ENCODE data around the gene SPRYD3. TPM values are rescaled to one million over a fixed set of nuclear protein-coding genes. Genes with fewer than 3 reads are reported as not detected.

SPRYD3 gene, protein sequence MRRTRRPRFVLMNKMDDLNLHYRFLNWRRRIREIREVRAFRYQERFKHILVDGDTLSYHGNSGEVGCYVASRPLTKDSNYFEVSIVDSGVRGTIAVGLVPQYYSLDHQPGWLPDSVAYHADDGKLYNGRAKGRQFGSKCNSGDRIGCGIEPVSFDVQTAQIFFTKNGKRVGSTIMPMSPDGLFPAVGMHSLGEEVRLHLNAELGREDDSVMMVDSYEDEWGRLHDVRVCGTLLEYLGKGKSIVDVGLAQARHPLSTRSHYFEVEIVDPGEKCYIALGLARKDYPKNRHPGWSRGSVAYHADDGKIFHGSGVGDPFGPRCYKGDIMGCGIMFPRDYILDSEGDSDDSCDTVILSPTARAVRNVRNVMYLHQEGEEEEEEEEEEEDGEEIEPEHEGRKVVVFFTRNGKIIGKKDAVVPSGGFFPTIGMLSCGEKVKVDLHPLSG
- 10 to 100 TPM; 32.8 to 35.4 TPM for total RNA-seq

DNA sequence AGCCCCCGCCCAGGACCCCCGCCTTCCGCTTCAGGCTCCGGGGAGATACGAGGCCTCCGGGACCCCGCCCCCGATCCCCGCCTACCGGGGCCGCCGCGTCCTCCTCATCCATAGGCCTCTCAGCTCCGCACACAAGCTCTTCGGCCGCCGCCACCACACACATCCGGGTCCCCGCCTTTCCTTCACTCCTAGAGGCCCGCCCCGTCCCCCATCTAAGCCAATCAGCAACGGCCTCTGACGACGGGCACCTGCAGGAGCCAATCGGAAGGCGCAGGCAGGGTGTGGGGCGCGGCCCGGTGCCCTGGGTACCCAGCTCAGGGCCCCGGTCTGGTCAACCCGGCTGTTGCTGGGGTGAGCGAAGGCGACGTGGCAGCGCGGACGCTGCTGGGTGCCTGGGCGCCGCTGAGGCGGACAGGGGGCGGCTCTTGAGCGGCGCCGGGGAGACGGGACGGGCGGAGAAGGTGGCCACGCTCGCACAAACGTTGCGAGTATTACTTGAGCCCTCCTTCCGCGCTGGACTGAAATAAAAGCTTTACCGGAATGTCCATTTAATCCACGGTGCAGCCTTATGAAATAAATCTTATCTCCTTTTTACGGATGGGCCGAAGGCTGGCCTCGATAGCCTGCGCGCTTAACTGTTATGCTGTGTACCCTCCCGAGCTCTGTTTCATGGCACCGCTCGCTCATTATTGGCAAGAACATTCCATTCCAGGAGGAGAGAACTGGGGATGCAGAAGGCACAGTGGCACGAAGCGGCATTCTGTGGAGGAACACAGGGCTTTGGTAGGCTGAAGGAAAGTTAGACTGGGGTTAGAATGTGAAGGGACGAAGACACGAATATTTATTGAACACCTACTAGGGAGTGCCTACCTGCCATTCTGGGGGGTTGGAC lies at the start of gene SPRYD3:
TSS of gene SPRYD3 (minus strand) at position 165 of the 892 bp plus-strand sequence. CDS start at position 108, 57 bp downstream.
- POLR2A ChIA-PET: interaction anchor here (0.5 to 2.7 kb wide), 14 partner anchors 11 to 1160 kb away, joined by 3 to 16 read pairs (median 4); partner anchors contain the start of genes AAAS, CSAD, EIF4B and SOAT2

DNA sequence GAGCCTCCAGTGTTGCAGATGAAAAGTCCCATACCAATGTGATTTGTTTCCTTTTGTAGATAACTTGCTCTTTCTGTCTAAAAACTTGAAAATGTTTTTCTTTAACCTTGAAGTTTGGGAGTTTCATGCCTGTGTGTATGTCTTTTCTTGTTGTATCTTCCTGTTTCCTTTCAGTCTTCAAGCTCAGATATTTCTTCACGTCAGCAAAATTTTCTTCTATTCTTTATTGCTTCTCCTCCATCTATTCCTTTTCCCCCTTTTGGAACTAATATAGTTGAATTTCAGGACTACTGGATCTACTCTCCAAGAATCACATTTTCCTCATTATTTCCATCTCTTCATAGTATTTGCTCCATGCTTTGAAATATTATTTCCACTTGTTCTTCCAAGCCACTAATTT lies 48.0 kb upstream of the SPRYD3 start:
- Mint-ChIP-seq H3K4me3 (no peak overlapping the region), H3K4me1 (ENCODE audit: low read depth) (no peaks in the 10 kb centered on the region), H3K36me3 (no peaks in the 10 kb centered on the region), H3K27ac (no peak overlapping the region), H3K27me3 (no peaks in the 10 kb centered on the region), H3K9me3 (no peaks in the 10 kb centered on the region)
- intact Hi-C loops (cut with micrococcal nuclease): no loop called here
- ChIA-PET CTCF (no interaction called here), POLR2A (no interaction called here)
- no peak for DNase-seq

More for the DNA sequence above, at the start of gene SPRYD3:
- Mint-ChIP-seq H3K27me3 (no peaks in the 10 kb centered on the region), H3K27ac (peak within 1 kb of the TSS; percentile 81), H3K36me3 (peaks cover 14% of the 10 kb centered on the region), H3K4me1 (ENCODE audit: low read depth) (peaks cover 32% of the 10 kb centered on the region), H3K9me3 (no peaks in the 10 kb centered on the region), H3K4me3 (peak within 1 kb of the TSS; percentile 85)
- CTCF ChIA-PET: interaction anchor here (1.0 to 10.2 kb wide), 12 partner anchors 11 to 266 kb away, joined by 3 to 122 read pairs (median 6); partner anchors contain the start of genes AAAS, IGFBP6 and SOAT2
- peak; percentile 98 for DNase-seq
- intact Hi-C loops (cut with micrococcal nuclease): loop anchor here (1.0 to 5.0 kb wide), 2 partner anchors 20 to 123 kb away; no protein-coding TSS in a partner anchor

DNA sequence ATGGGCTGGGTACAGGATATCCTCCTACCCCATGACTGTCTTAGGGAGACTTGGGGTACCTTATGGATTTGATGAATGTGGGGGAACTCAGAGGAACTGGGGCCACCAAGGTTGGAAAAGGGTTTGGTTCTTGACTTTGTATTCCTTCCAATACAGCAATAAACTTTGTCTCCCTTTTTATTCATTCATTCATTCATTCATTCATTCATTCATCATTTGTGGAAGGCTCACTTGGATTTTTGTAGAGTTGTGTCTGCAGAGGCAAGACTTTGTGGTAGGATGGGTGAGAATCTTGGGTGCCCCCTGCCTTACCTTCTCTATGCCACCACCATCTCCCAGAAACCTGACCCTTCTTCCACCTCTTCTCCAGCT lies 45.1 kb upstream of the SPRYD3 start:
- Mint-ChIP-seq H3K4me3 (no peak overlapping the region), H3K36me3 (no peaks in the 10 kb centered on the region), H3K9me3 (no peaks in the 10 kb centered on the region), H3K27me3 (no peaks in the 10 kb centered on the region), H3K27ac (no peak overlapping the region), H3K4me1 (ENCODE audit: low read depth) (no peaks in the 10 kb centered on the region)
- intact Hi-C loops (cut with micrococcal nuclease): no loop called here
- ChIA-PET CTCF (no interaction called here), POLR2A (no interaction called here)
- no peak for DNase-seq

DNA sequence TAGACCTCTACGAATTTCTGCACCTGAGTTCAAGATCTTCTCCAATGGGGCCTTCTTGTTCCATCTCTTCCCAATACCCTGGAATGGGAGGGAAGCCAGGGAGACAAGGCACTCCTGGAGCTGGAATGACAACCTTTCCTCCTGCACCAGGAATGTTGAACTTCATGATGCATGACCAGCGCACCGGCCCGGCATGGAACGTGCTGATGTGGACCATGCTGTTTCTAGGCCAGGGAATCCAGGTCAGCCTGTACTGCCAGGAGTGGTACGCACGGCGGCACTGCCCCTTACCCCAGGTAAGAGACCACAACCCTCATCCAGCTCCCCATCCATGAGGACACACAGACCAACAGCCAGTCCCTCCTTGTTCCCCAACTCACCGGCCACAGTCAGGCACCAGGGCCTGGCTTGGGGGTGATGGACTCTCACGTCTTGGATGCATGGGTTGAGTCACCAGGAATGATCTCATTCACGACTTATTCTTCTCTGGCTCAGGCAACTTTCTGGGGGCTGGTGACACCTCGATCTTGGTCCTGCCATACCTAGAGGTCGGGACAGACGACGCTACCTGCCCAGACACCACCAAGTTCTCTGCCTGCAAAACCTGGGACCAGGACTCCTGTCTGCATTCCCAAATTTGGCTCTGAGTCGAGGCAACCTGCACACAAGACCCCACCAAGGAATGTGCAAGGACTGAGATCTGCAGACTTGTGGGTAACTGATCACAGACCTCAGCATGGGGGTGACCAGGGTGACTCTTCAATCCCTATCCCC lies 44.6 kb upstream of the SPRYD3 start:
- no peak for DNase-seq
- Mint-ChIP-seq H3K27me3 (no peaks in the 10 kb centered on the region), H3K4me3 (no peak overlapping the region), H3K27ac (no peak overlapping the region), H3K9me3 (no peaks in the 10 kb centered on the region), H3K4me1 (ENCODE audit: low read depth) (no peaks in the 10 kb centered on the region), H3K36me3 (no peaks in the 10 kb centered on the region)
- ChIA-PET CTCF (no interaction called here), POLR2A (no interaction called here)
- intact Hi-C loops (cut with micrococcal nuclease): no loop called here

DNA sequence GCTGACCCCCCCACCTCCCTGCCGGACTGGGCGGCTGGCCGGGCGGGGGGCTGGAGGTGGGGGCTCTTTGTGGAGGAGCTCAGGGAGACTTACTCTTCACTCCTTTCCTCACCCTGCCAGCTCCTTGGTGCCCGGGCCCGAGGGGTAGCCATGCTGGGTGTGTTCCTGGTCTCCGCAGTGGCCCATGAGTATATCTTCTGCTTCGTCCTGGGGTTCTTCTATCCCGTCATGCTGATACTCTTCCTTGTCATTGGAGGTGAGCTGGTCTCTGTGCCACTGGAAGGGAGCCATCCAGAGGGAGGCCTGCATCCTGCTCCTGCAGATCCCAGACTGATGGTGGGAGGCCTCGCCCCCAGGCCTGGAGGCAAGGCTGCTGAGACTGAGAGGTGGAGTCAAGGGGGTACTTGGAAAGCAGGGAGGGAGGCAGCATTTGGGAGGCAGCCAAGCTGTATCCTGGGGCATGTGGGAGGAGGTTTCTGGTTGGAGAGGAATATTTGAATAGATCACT lies 43.8 kb upstream of the SPRYD3 start:
- intact Hi-C loops (cut with micrococcal nuclease): no loop called here
- ChIA-PET CTCF (no interaction called here), POLR2A (no interaction called here)
- Mint-ChIP-seq H3K4me3 (no peak overlapping the region), H3K27me3 (no peaks in the 10 kb centered on the region), H3K27ac (no peak overlapping the region), H3K9me3 (no peaks in the 10 kb centered on the region), H3K36me3 (no peaks in the 10 kb centered on the region), H3K4me1 (ENCODE audit: low read depth) (no peaks in the 10 kb centered on the region)
- DNase-seq: no peak

DNA sequence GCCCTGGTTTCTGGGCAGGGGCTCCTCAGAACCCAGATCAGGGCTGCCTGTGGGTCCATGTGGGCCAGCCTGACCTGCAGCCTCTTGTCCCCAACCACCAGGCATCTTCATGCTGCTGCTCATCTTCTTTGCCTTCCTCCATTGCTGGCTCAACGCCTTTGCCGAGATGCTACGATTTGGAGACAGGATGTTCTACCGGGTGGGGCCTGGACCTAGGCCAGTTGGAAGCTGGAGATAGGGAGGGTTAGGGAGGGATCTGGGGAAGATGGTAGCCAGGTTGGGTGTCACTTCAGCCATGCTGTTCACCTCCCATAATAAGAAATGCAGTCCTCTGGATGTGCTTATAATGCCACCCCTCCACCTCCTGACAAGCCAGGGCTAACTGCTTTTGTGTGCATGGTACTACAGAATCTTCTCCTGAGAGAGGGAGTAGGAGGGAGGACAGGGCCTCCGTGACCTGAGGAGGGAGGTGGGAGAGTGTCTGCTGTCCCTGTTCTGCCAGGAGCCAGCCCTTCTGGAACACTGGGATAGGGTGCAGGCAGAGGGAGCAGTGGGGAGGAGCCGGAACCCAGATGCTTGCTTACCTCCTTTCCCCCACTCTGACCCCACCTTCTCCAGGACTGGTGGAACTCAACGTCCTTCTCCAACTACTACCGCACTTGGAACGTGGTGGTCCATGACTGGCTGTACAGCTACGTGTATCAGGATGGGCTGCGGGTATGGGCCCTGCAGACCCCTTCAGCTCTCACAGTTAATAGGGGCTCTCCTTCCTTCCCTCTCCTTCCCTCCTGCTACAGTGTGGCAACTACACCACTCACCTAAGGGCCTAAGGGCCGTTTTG lies 41.7 kb upstream of the SPRYD3 start:
- H3K4me3 Mint-ChIP-seq: no peak overlapping the region
- no peaks in the 10 kb centered on the region for H3K4me1 Mint-ChIP-seq (ENCODE audit: low read depth)
- ChIA-PET POLR2A (no interaction called here), CTCF (no interaction called here)
- DNase-seq: no peak
- H3K27ac Mint-ChIP-seq: no peak overlapping the region
- no peaks in the 10 kb centered on the region for H3K36me3 Mint-ChIP-seq
- no peaks in the 10 kb centered on the region for H3K9me3 Mint-ChIP-seq
- no peaks in the 10 kb centered on the region for H3K27me3 Mint-ChIP-seq
- intact Hi-C loops (cut with micrococcal nuclease): no loop called here

DNA sequence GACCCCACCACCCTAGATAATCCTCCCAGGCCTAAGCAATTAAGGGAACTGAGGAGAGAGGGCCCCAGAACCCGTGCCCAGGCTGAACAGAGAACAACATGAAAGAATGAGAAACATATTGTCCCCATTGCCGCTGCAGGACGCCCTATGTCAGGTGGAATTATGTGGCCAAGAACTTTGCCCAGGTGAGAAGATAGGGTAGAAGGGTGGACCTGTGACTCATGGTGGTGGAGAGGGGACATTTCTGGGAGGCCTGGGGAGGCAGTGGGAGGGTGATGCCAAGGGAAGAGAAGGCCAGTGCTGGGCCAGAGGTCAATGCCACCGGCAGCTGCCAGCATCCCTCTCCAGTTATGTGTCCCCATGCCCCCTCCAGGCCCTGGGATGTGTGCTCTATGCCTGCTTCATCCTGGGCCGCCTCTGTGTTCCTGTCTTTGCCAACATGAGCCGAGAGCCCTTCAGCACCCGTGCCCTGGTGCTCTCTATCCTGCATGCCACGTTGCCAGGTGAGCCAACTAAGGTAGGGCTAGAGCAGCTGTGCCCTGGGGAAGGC lies 39.6 kb upstream of the SPRYD3 start:
- Mint-ChIP-seq H3K36me3 (no peaks in the 10 kb centered on the region), H3K4me1 (ENCODE audit: low read depth) (no peaks in the 10 kb centered on the region), H3K9me3 (no peaks in the 10 kb centered on the region), H3K4me3 (no peak overlapping the region), H3K27ac (no peak overlapping the region), H3K27me3 (no peaks in the 10 kb centered on the region)
- POLR2A ChIA-PET: no interaction called here
- intact Hi-C loops (cut with micrococcal nuclease): no loop called here
- CTCF ChIA-PET: interaction anchor here (1.2 kb wide), 1 partner anchor 52 kb away, joined by 4 read pairs; no protein-coding TSS in a partner anchor
- no peak for DNase-seq

DNA sequence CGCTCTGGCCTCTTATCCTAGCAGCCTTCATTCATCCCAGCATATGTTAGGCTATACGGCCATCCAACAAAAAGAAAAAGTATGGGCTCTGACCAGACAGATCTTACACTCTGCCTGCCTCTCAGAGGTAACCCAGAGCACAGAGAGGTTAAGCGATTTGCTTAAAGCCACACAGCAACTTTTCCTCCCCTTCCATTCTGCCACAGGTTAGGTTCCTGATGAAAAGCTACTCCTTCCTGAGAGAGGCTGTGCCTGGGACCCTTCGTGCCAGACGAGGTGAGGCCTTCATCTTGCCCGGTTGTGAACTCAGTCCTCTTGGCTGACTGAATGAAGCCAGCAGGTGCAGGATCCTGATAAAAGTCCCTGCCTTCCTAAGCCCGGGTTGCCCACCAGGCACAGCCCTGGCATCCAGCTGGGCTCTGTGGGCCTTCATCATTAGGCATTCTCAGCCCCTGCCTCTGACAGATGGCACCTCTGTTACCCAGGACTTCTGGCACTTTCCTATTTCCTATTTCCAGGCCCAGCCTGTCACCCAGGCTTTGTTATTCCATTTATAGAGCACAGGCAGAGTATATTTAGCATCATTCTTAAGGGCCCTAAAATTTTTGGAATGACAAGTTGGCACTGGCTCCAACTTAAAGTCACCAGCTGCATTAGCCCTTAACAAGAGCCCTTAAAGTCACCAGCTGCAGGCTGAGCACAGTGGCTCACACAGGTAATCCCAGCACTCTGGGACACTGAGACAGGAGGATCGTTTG lies 36.9 kb upstream of the SPRYD3 start:
- H3K9me3 Mint-ChIP-seq: no peaks in the 10 kb centered on the region
- H3K27ac Mint-ChIP-seq: no peak overlapping the region
- no peak for DNase-seq
- intact Hi-C loops (cut with micrococcal nuclease): no loop called here
- CTCF ChIA-PET: interaction anchor here (0.6 to 1.3 kb wide), 3 partner anchors 36 to 62 kb away, joined by 3 to 4 read pairs (median 3); no protein-coding TSS in a partner anchor
- no peaks in the 10 kb centered on the region for H3K36me3 Mint-ChIP-seq
- H3K4me3 Mint-ChIP-seq: no peak overlapping the region
- H3K27me3 Mint-ChIP-seq: no peaks in the 10 kb centered on the region
- no peaks in the 10 kb centered on the region for H3K4me1 Mint-ChIP-seq (ENCODE audit: low read depth)
- POLR2A ChIA-PET: interaction anchor here (0.7 kb wide), 1 partner anchor 21 kb away, joined by 3 read pairs; no protein-coding TSS in a partner anchor

DNA sequence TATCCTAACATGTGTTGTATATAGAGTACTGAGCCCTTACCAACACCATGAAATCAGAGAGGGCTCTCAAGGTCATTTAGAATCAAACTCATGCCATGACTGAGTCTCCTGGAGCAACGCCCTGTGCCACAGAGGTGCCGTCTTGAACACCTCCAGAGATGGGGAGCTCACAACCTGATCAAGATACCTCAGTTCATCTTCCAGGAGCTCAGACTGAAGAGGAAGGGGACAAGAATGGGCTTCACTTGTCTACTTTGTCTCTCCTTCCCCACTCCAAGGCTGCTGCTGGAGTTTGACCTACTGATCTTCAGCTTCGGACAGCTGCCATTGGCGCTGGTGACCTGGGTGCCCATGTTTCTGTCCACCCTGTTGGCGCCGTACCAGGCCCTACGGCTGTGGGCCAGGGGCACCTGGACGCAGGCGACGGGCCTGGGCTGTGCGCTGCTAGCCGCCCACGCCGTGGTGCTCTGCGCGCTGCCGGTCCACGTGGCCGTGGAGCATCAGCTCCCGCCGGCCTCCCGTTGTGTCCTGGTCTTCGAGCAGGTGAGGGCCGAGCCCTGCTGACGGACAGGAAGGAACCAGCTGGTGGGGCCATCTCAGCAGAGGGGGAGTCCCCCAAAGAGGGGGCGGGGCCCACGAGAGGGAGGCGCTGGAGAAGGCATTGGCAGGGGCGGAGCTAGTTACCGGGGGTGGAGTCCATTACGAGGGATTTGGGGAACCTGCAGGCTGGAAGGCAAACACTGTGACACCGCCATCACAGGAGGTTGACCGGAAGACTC lies 36.1 kb upstream of the SPRYD3 start:
- Mint-ChIP-seq H3K4me3 (no peak overlapping the region), H3K27me3 (no peaks in the 10 kb centered on the region), H3K36me3 (no peaks in the 10 kb centered on the region), H3K27ac (no peak overlapping the region), H3K9me3 (no peaks in the 10 kb centered on the region), H3K4me1 (ENCODE audit: low read depth) (no peaks in the 10 kb centered on the region)
- no peak for DNase-seq
- ChIA-PET CTCF (interaction anchor here (0.6 to 1.3 kb wide), 3 partner anchors 37 to 61 kb away, joined by 3 to 4 read pairs (median 3); no protein-coding TSS in a partner anchor), POLR2A (no interaction called here)
- intact Hi-C loops (cut with micrococcal nuclease): no loop called here

DNA sequence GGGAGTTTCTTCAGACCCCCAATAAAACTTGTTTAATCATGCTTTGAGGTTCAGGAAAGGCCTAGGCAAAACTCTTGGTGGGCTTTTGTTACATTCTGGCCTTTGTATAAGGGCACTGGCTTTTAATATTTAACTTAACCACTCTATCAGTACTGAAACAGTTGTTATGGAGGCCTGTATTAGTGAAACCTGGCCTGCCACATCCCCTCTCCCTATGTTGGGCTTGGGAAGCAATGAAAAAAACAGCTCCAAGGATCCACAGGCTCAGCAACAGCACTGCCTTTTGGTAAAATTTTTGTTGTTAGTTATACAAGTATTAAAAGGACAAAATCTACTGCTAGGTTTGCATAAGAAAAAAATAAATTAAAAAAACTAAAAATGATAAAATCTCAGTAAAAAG lies 34.8 kb upstream of the SPRYD3 start:
- ChIA-PET CTCF (interaction anchor here (0.7 to 1.3 kb wide), 2 partner anchors 35 to 48 kb away, joined by 3 read pairs; partner anchors contain the start of gene SPRYD3), POLR2A (no interaction called here)
- Mint-ChIP-seq H3K27ac (no peak overlapping the region), H3K4me1 (ENCODE audit: low read depth) (no peaks in the 10 kb centered on the region), H3K27me3 (no peaks in the 10 kb centered on the region), H3K9me3 (no peaks in the 10 kb centered on the region), H3K4me3 (no peak overlapping the region), H3K36me3 (no peaks in the 10 kb centered on the region)
- no peak for DNase-seq
- intact Hi-C loops (cut with micrococcal nuclease): no loop called here
